ENCODE data around the gene SHC3.

Gene SHC3

DNA sequence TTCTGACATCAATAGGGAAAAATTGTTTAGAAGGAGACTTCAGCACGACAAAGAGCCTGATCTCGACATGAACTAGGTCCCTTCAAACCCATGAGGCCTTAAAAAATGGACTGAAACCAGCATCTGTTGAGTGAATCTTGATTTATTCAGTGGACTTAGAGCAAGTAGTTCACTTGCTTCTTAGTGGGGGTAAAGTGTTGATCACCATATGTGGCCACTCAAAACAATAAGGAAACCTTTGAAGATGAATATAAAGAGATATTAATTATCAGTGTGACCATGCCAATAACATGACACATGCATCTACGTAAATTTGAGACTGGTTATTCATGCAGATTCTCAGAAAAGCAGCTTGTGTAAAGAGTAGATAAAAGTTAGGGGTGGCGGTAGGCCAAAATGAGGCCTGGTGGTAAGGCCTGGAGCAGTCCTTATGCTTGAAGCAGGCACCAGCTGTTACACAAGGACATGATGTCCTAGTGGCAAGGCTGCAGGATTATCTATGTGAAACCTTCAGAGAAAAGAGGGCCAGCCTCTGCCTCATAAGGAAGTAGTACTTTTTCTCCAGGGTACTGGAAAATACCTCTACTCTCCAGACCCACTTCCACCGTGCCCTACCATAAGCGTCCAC is 126.0 kb downstream of the SHC3 start:
- no peak for DNase-seq (ENCODE audit: low read depth)

DNA sequence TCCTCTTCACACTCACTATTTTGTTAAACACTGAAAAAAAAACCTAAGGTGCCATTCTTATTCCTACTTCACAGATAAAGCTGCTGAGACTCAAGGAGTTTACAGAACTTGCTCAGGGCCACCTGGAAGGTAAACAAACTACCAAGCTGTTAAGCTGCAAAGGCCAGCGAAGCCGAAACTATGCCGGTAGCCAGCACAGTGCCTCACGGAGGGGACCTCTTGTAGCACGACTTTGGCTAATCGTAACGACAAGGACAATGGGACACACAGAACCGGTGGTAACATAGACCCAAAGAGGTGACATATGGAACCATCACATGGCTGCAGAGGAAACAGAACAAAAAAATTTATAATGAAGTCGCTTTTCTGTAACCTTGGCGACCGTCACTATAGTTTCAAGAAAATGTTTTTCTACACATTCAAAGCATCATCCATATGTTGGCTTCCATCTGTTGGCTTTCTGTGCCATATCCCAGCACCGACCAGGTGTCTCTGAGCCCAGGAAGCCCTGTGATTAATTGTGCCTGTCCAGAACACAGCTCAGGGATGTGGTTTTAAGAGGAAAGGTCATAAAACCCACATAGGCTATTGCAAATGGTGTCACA is 127.1 kb downstream of the SHC3 start:
- no peak for DNase-seq (ENCODE audit: low read depth)

GRCh38 chr9:89049646-89050045 is 129.0 kb downstream of the SHC3 start:
- DNase-seq (ENCODE audit: low read depth): no peak

- DNase-seq (ENCODE audit: low read depth): no peak
Measured at GRCh38 chr9:89048616-89049015, 130.0 kb downstream of the SHC3 start.

GRCh38 chr9:89047667-89048066 is 131.0 kb downstream of the SHC3 start:
- DNase-seq (ENCODE audit: low read depth): no peak

GRCh38 chr9:89046832-89047231 is 131.8 kb downstream of the SHC3 start:
- no peak for DNase-seq (ENCODE audit: low read depth)

DNA sequence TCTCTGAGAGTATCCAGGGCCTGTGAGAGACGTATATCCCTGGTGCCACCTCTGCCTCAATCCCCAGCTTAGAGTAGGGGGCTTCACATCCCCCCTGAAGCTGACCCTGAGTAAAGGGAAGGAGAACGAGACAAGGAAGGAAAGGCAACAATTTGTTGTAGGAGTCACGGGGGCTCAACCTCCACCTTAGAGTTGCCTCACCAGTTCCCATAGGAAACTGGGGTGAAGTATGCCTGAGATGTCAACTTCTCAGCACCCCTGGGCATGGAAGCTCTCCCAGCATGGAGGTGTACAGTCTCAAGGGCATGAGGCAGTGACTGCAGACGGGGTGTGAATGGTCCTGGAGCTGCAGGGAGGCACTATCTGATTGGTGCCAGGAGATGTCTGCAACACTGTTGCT is 133.7 kb downstream of the SHC3 start:
- DNase-seq (ENCODE audit: low read depth): no peak

DNA sequence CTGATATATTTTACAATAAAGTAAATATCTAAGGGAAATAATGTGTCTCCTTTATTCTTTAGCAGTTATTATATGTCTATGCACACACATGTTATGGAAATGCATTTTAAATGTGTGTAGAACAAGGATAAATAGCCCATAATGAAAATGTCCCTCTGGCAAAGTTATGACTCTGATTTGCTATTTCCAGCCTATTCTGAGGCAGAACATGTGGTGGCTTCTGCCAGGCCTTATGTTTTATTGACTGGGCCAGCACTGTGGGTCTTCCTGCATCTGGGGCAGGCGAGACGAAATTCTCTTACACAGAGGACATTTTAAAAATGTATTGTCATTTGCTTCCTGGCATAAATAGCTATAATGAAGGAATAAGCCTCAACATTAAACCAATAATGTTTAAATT is 134.5 kb downstream of the SHC3 start:
- no peak for DNase-seq (ENCODE audit: low read depth)

DNA sequence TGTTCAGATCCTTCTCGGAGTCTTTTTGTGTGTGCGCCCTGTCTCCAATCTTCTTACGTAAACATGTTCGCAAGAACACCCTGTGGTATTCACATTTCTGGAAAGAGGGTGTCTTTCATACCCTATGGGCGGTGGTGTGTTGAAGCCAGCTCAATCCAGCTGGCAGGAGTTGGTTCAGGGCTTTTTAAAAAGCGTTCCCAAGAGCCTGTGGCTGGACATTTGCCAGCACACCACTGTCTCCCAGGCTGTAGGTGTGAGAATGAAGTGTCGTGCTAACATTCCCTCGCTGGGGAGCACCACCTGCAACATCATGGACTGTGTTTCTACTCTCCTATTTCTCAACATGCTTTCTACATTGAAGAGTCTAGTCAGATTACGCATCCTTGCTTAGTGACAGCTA is 135.6 kb downstream of the SHC3 start:
- no peak for DNase-seq (ENCODE audit: low read depth)

- no peak for DNase-seq (ENCODE audit: low read depth)
Measured at GRCh38 chr9:89039664-89040063, 139.0 kb downstream of the SHC3 start.

DNA sequence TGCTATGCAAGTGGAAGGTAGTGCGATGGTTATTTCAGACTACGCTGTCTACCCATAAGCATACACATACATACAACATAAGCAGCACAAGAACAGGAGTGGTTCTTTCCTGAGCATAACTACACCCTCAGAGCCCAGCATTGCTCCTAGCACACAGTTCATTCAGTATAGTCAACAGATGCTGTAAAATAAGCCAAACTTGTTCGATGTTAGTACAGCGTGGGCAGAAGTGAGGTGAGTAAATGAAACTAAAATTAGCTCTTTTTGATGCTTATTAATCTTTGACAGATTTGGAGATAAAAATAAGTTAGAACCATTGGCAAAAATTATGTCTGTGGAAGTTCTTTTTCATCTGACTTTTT is 139.5 kb downstream of the SHC3 start:
- DNase-seq (ENCODE audit: low read depth): no peak

GRCh38 chr9:89038382-89039103 is 140.1 kb downstream of the SHC3 start:
- DNase-seq (ENCODE audit: low read depth): no peak

DNA sequence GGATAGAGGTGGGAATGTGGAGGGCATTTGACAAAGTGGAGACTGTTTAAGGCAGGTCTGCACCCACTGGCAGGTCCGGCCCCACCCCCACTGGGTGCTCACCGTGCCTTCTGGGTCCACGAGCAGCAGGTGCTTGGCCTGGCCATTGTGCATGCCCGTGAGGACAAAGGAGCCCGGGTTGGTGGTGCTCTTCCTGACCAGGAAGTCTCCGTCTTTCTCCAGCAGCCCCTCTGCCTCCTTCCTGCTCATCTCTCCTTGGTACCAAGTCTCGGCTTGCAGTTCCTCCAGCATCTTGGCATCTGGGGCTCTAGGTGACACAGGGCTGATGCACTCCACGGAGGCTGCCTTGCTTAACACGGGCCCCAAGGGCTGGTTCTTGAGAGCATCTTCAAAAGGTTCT is 140.7 kb downstream of the SHC3 start:
- no peak for DNase-seq (ENCODE audit: low read depth)

- DNase-seq (ENCODE audit: low read depth): no peak
Measured at GRCh38 chr9:89037346-89037745, 141.3 kb downstream of the SHC3 start.

DNA sequence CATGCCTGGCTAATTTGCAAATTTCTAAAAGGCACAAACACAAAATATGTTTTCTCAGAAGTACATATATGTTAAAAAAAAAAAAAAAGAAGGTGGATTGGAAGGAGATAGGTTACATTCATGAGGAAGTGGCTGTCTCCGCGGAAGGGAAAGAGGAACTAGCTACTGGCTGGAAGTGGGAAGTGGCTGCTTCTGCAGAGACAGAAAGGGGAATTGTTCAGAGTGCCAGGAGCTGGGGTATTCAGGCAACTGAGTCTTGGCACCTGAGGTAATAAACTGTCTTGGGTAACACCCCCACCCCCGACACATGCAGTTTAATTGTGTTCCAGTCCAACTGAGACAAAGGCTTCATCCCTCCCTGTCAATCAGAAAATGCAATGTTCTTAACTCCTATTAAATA is 141.7 kb downstream of the SHC3 start:
- no peak for DNase-seq (ENCODE audit: low read depth)

- no peak for DNase-seq (ENCODE audit: low read depth)
Measured at GRCh38 chr9:89036383-89036782, 142.2 kb downstream of the SHC3 start.

- no peak for DNase-seq (ENCODE audit: low read depth)
Measured at GRCh38 chr9:89032661-89033060, 146.0 kb downstream of the SHC3 start.

- no peak for DNase-seq (ENCODE audit: low read depth)
Measured at GRCh38 chr9:89032173-89032572, 146.4 kb downstream of the SHC3 start.

- no peak for DNase-seq (ENCODE audit: low read depth)
Measured at GRCh38 chr9:89029788-89030187, 148.8 kb downstream of the SHC3 start.

- DNase-seq (ENCODE audit: low read depth): no peak
Measured at GRCh38 chr9:89026876-89027275, 151.7 kb downstream of the SHC3 start.

DNA sequence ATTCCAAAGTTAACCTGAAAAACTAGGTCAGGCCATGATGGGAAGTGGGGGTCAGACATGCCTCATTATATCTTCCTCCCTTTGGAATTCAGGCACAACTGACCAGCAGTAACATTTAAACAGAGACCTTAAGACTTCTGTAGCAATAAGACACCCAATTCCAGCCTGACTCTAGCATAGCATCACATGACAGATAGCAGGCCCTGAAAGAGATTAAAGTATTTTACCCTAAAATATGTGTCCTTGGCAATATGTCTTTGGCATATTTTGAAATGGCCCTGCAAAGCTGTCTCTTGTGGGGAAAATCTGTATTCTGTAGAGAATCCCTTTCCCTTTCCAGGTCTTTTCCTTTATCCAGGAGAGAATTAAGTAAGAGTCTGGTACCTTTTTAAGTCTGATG is 153.1 kb downstream of the SHC3 start:
- no peak for DNase-seq (ENCODE audit: low read depth)

- no peak for DNase-seq (ENCODE audit: low read depth)
Measured at GRCh38 chr9:89024727-89025126, 153.9 kb downstream of the SHC3 start.

GRCh38 chr9:89023740-89024139 is 154.9 kb downstream of the SHC3 start:
- DNase-seq (ENCODE audit: low read depth): no peak

GRCh38 chr9:89022902-89023301 is 155.7 kb downstream of the SHC3 start:
- DNase-seq (ENCODE audit: low read depth): no peak
